OCI-LY1 (cell line): Measurements from ENCODE around the gene GOLGA2.

Experiments used
- H2AFZ ChIP-seq: fragments of 200-600 bp; sonication (generic), shearing (Covaris generic); 2 replicates; pipeline ENCODE4 v1.6.0; 2014; ENCODE audit warnings: antibody characterized with exemption, mild to moderate bottlenecking, low read length
- H3F3A ChIP-seq: fragments of 200-600 bp; sonication (generic), shearing (Covaris generic); 2 replicates; pipeline ENCODE4 v1.6.0; 2014; ENCODE audit warnings: mild to moderate bottlenecking, antibody characterized with exemption, low read length, moderate library complexity; ENCODE audit not compliant: insufficient read depth
- H3K27ac ChIP-seq: fragments of 200-600 bp; sonication (generic); 2 replicates; pipeline ENCODE4 v1.5.1; 2014; ENCODE audit warnings: low read length, mixed run types, mild to moderate bottlenecking, low read depth; ENCODE audit not compliant: poor library complexity, severe bottlenecking
- H3K27me3 ChIP-seq: fragments of 200-600 bp; sonication (generic); 2 replicates; pipeline ENCODE4 v1.6.0; 2014; ENCODE audit warnings: antibody characterized with exemption, mild to moderate bottlenecking, low read length, moderate library complexity; ENCODE audit not compliant: insufficient read depth
- H3K36me3 ChIP-seq: fragments of 200-600 bp; sonication (generic); 2 replicates; pipeline ENCODE4 v1.6.1; 2014; ENCODE audit warnings: mild to moderate bottlenecking, antibody characterized with exemption, low read length, moderate library complexity, mixed read lengths; ENCODE audit not compliant: insufficient read depth
- H3K4me1 ChIP-seq: fragments of 200-600 bp; sonication (generic); 2 replicates; pipeline ENCODE4 v1.5.1; 2014; ENCODE audit warnings: mild to moderate bottlenecking, low read length, moderate library complexity; ENCODE audit not compliant: insufficient read depth, severe bottlenecking
- H3K4me2 ChIP-seq: fragments of 200-600 bp; sonication (generic), shearing (Covaris generic); 2 replicates; pipeline ENCODE4 v1.6.1; 2014; ENCODE audit warnings: low read length
- H3K4me3 ChIP-seq: fragments of 200-600 bp; sonication (generic); 2 replicates; pipeline ENCODE4 v1.5.1; 2014; ENCODE audit warnings: low read length, low read depth, mild to moderate bottlenecking, mixed read lengths; ENCODE audit not compliant: poor library complexity, severe bottlenecking
- H3K79me2 ChIP-seq: fragments of 200-600 bp; shearing (Covaris generic); 2 replicates; pipeline ENCODE4 v1.6.1; 2016; ENCODE audit warnings: mixed run types, low read length, mixed read lengths; ENCODE audit not compliant: insufficient read depth
- H3K9ac ChIP-seq: fragments of 200-600 bp; sonication (generic), shearing (Covaris generic); 2 replicates; pipeline ENCODE4 v1.6.1; 2014; ENCODE audit warnings: mild to moderate bottlenecking, low read length, mixed read lengths
- H3K9me2 ChIP-seq: fragments of 200-600 bp; sonication (generic), shearing (Covaris generic); 2 replicates; pipeline ENCODE4 v1.6.1; 2014; ENCODE audit warnings: low read depth, mild to moderate bottlenecking, low read length, mixed read lengths
- H3K9me3 ChIP-seq: fragments of 200-600 bp; shearing (Covaris generic); 2 replicates; pipeline ENCODE4 v1.6.1; 2014; ENCODE audit warnings: low read length, mixed read lengths
- H4K20me1 ChIP-seq: fragments of 200-600 bp; sonication (generic), shearing (Covaris generic); 2 replicates; pipeline ENCODE4 v1.6.0; 2016; ENCODE audit warnings: mild to moderate bottlenecking, low read length; ENCODE audit not compliant: insufficient read depth
- EZH2 ChIP-seq: fragments of 200-600 bp; sonication (generic), shearing (Covaris generic); IDR thresholded peaks from 2 replicates; pipeline ENCODE4 v1.8.0; 2017; ENCODE audit warnings: borderline replicate concordance, mixed run types, mild to moderate bottlenecking, antibody characterized with exemption, low read length, moderate library complexity, mixed read lengths
- TF ChIP-seq, protein P1 (sequence below): fragments of 200-600 bp; sonication (generic), shearing (Covaris generic); IDR thresholded peaks from 2 replicates; pipeline ENCODE4 v1.5.1; 2017; ENCODE audit warnings: mild to moderate bottlenecking, antibody characterized with exemption, low read length, moderate library complexity, mixed read lengths

The GOLGA2 gene

DNA sequence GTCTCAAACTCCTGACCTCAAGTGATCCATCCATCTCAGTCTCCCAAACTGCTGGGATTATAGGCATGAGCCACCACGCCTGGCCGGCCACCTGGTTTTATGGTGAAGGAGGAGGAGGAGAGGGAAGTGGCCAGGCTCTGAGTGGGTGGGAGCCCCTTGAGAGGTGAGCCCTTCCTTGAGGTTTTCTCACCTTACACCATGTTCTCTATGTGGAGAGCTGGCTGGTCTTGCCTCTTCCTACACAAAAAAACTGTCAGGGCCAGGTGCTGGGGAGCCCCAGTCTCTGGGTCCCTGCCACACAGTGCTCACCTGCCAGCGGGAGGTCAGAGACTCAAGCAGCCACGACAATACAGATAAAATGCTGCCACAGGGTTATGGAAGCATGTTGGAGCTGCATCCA, 18.3 kb upstream of the GOLGA2 start:
- no peaks in the 10 kb centered on the region for H3K36me3 ChIP-seq
- no peaks in the 10 kb centered on the region for H3K9me3 ChIP-seq
- peaks cover 10% of the 10 kb centered on the region for H3K4me1 ChIP-seq
- H3K9me2 ChIP-seq, result no peaks in the 10 kb centered on the region
- H3K4me2 ChIP-seq, result no peak overlapping the region
- TF ChIP-seq EZH2, result no peak
- TF ChIP-seq, protein P1, sequence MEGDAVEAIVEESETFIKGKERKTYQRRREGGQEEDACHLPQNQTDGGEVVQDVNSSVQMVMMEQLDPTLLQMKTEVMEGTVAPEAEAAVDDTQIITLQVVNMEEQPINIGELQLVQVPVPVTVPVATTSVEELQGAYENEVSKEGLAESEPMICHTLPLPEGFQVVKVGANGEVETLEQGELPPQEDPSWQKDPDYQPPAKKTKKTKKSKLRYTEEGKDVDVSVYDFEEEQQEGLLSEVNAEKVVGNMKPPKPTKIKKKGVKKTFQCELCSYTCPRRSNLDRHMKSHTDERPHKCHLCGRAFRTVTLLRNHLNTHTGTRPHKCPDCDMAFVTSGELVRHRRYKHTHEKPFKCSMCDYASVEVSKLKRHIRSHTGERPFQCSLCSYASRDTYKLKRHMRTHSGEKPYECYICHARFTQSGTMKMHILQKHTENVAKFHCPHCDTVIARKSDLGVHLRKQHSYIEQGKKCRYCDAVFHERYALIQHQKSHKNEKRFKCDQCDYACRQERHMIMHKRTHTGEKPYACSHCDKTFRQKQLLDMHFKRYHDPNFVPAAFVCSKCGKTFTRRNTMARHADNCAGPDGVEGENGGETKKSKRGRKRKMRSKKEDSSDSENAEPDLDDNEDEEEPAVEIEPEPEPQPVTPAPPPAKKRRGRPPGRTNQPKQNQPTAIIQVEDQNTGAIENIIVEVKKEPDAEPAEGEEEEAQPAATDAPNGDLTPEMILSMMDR, result no peak
- no peak overlapping the region for H3K9ac ChIP-seq
- H4K20me1 ChIP-seq, result no peaks in the 10 kb centered on the region
- H3F3A ChIP-seq, result no peaks in the 10 kb centered on the region
- no peak overlapping the region for H3K4me3 ChIP-seq
- no peaks in the 10 kb centered on the region for H3K27me3 ChIP-seq
- no peak overlapping the region for H2AFZ ChIP-seq
- no peaks in the 10 kb centered on the region for H3K79me2 ChIP-seq
- no peak overlapping the region for H3K27ac ChIP-seq

DNA sequence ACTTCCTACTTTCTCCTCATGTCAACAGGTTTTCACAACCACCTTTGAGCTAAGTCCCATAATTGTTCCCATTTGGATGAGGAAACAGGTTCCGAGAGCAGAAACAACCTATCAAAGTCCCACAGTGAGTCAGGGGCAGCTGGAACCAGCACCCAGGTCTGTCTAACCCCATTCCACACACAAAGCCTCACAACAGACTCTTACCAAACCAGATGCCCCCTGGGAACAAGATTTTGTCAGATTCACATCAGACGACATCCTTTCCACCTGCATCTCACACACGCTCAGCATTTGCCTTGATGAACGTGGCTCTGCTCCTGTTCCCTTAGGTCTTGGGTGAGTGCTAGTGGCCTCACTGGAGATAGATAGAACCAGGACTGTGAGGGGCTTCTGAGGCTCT, 17.3 kb upstream of the GOLGA2 start:
- Histone ChIP-seq H3F3A (no peaks in the 10 kb centered on the region), H3K4me2 (no peak overlapping the region), H3K27ac (no peak overlapping the region), H3K79me2 (no peaks in the 10 kb centered on the region), H3K4me3 (no peak overlapping the region), H3K27me3 (no peaks in the 10 kb centered on the region), H3K9ac (no peak overlapping the region), H3K36me3 (no peaks in the 10 kb centered on the region; the same call in 1 of the 2 replicates), H4K20me1 (no peaks in the 10 kb centered on the region), H3K4me1 (peaks cover 10% of the 10 kb centered on the region), H2AFZ (no peak overlapping the region), H3K9me3 (no peaks in the 10 kb centered on the region), H3K9me2 (no peaks in the 10 kb centered on the region)
- TF ChIP-seq, protein P1, result no peak
- TF ChIP-seq EZH2, result no peak

DNA sequence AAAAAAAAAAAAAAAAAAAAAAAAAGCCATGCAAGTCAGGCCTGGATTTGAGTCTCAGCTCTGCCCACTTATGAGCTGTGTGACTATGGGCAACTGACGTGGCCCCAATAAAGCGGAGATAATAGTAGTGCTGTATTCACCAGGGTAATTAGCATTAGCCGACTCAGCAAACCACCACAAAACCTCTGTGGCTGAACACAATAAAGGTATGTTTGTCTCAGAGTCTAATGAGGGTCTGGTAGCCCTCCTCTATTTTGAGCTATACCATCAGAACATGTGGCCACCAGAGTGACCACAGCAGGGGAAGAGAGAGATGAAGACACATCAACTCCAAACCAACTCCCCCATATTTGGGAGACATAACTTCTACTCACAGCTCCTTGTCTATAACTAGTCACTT, 16.2 kb upstream of the GOLGA2 start:
- Histone ChIP-seq H3K27ac (no peak overlapping the region), H3K27me3 (no peaks in the 10 kb centered on the region), H3K4me1 (peaks cover 10% of the 10 kb centered on the region), H3K9me2 (no peaks in the 10 kb centered on the region), H3K9me3 (no peaks in the 10 kb centered on the region), H3F3A (no peaks in the 10 kb centered on the region), H3K79me2 (no peaks in the 10 kb centered on the region), H2AFZ (no peak overlapping the region), H4K20me1 (no peaks in the 10 kb centered on the region), H3K36me3 (no peaks in the 10 kb centered on the region; the same call in 1 of the 2 replicates), H3K9ac (no peak overlapping the region), H3K4me3 (no peak overlapping the region), H3K4me2 (no peak overlapping the region)
- TF ChIP-seq, protein P1, result no peak
- TF ChIP-seq EZH2, result no peak
